ENCODE results near the gene ASAP2.

Gene ASAP2

GRCh38 chr2:9250498-9251153 is 44.0 kb downstream of the ASAP2 start:
- no peak for FAIRE-seq
- TF ChIP-seq TAF1 (IDR thresholded peaks at IDR 0.05; ENCODE audit: borderline replicate concordance, low read depth, low read length) (no peak), POLR2AphosphoS5 (IDR thresholded peaks at IDR 0.05; ENCODE audit: low read depth, low read length) (no peak), POLR2A (IDR thresholded peaks at IDR 0.05; ENCODE audit: low read depth, low read length) (no peak)
- no peak for DNase-seq (ENCODE audit: insufficient read length)

- DNase-seq (ENCODE audit: insufficient read length) (no peak), FAIRE-seq (no peak)
Measured at GRCh38 chr2:9251154-9252001, 44.8 kb downstream of the ASAP2 start.

GRCh38 chr2:9252002-9252357 is 45.4 kb downstream of the ASAP2 start:
- TF ChIP-seq POLR2AphosphoS5 (IDR thresholded peaks at IDR 0.05; ENCODE audit: low read depth, low read length) (no peak), TAF1 (IDR thresholded peaks at IDR 0.05; ENCODE audit: borderline replicate concordance, low read depth, low read length) (no peak), POLR2A (IDR thresholded peaks at IDR 0.05; ENCODE audit: low read depth, low read length) (no peak)
- FAIRE-seq (no peak), DNase-seq (ENCODE audit: insufficient read length) (no peak)

More at GRCh38 chr2:9251154-9252001, 44.8 kb downstream of the ASAP2 start:
- TF ChIP-seq POLR2A (IDR thresholded peaks at IDR 0.05; ENCODE audit: low read depth, low read length) (no peak), POLR2AphosphoS5 (IDR thresholded peaks at IDR 0.05; ENCODE audit: low read depth, low read length) (no peak), TAF1 (IDR thresholded peaks at IDR 0.05; ENCODE audit: borderline replicate concordance, low read depth, low read length) (no peak)

GRCh38 chr2:9255416-9255815 is 48.8 kb downstream of the ASAP2 start:
- FAIRE-seq, result no peak
- no peak for DNase-seq (ENCODE audit: insufficient read length)
- TF ChIP-seq TAF1 (IDR thresholded peaks at IDR 0.05; ENCODE audit: borderline replicate concordance, low read depth, low read length) (no peak), POLR2A (IDR thresholded peaks at IDR 0.05; ENCODE audit: low read depth, low read length) (no peak), POLR2AphosphoS5 (IDR thresholded peaks at IDR 0.05; ENCODE audit: low read depth, low read length) (no peak)

- FAIRE-seq (no peak), DNase-seq (ENCODE audit: insufficient read length) (no peak)
- TF ChIP-seq POLR2AphosphoS5 (IDR thresholded peaks at IDR 0.05; ENCODE audit: low read depth, low read length), result no peak
- TF ChIP-seq TAF1 (IDR thresholded peaks at IDR 0.05; ENCODE audit: borderline replicate concordance, low read depth, low read length), result no peak
- no peak for TF ChIP-seq POLR2A (IDR thresholded peaks at IDR 0.05; ENCODE audit: low read depth, low read length)
Measured at GRCh38 chr2:9256147-9256546, 49.5 kb downstream of the ASAP2 start.

GRCh38 chr2:9256570-9257043 is 50.0 kb downstream of the ASAP2 start:
- FAIRE-seq, result no peak
- DNase-seq (ENCODE audit: insufficient read length), result no peak
- no peak for TF ChIP-seq POLR2AphosphoS5 (IDR thresholded peaks at IDR 0.05; ENCODE audit: low read depth, low read length)
- no peak for TF ChIP-seq TAF1 (IDR thresholded peaks at IDR 0.05; ENCODE audit: borderline replicate concordance, low read depth, low read length)
- TF ChIP-seq POLR2A (IDR thresholded peaks at IDR 0.05; ENCODE audit: low read depth, low read length), result no peak

- TF ChIP-seq POLR2A (IDR thresholded peaks at IDR 0.05; ENCODE audit: low read depth, low read length) (no peak), TAF1 (IDR thresholded peaks at IDR 0.05; ENCODE audit: borderline replicate concordance, low read depth, low read length) (no peak), POLR2AphosphoS5 (IDR thresholded peaks at IDR 0.05; ENCODE audit: low read depth, low read length) (no peak)
- FAIRE-seq (no peak), DNase-seq (ENCODE audit: insufficient read length) (no peak)
Measured at GRCh38 chr2:9258501-9258900, 51.9 kb downstream of the ASAP2 start.

GRCh38 chr2:9258953-9259399 is 52.4 kb downstream of the ASAP2 start:
- FAIRE-seq, result no peak
- no peak for TF ChIP-seq POLR2A (IDR thresholded peaks at IDR 0.05; ENCODE audit: low read depth, low read length)
- DNase-seq (ENCODE audit: insufficient read length), result no peak

- DNase-seq (ENCODE audit: insufficient read length) (no peak), FAIRE-seq (no peak)
- TF ChIP-seq POLR2AphosphoS5 (IDR thresholded peaks at IDR 0.05; ENCODE audit: low read depth, low read length) (no peak), POLR2A (IDR thresholded peaks at IDR 0.05; ENCODE audit: low read depth, low read length) (no peak), TAF1 (IDR thresholded peaks at IDR 0.05; ENCODE audit: borderline replicate concordance, low read depth, low read length) (no peak)
Measured at GRCh38 chr2:9260464-9260918, 53.9 kb downstream of the ASAP2 start.

GRCh38 chr2:9261231-9261883 is 54.7 kb downstream of the ASAP2 start:
- no peak for DNase-seq (ENCODE audit: insufficient read length)
- TF ChIP-seq POLR2AphosphoS5 (IDR thresholded peaks at IDR 0.05; ENCODE audit: low read depth, low read length) (no peak), TAF1 (IDR thresholded peaks at IDR 0.05; ENCODE audit: borderline replicate concordance, low read depth, low read length) (no peak), POLR2A (IDR thresholded peaks at IDR 0.05; ENCODE audit: low read depth, low read length) (no peak)
- FAIRE-seq, result no peak

GRCh38 chr2:9262671-9263171 is 56.1 kb downstream of the ASAP2 start:
- FAIRE-seq (no peak), DNase-seq (ENCODE audit: insufficient read length) (no peak)
- TF ChIP-seq TAF1 (IDR thresholded peaks at IDR 0.05; ENCODE audit: borderline replicate concordance, low read depth, low read length), result no peak
- TF ChIP-seq POLR2AphosphoS5 (IDR thresholded peaks at IDR 0.05; ENCODE audit: low read depth, low read length), result no peak
- TF ChIP-seq POLR2A (IDR thresholded peaks at IDR 0.05; ENCODE audit: low read depth, low read length), result no peak
